AG10803 (cell line): ENCODE measurements around the gene GRK2.

ENCODE experiments used
- DNase-seq: peaks from one replicate; pipeline ENCODE4 v3.0.0; 2010; ENCODE audit warnings: low read depth
- H3K4me3 ChIP-seq: 2 replicates; pipeline ENCODE4 v1.5.1; 2011; ENCODE audit warnings: mild to moderate bottlenecking, low read length, control low read depth
- TF ChIP-seq, protein P1 (sequence below): conservative IDR thresholded peaks from 2 replicates; pipeline ENCODE4 v1.5.1; 2011; ENCODE audit warnings: mild to moderate bottlenecking, low read length, control low read depth, inconsistent platforms

Gene GRK2

DNA sequence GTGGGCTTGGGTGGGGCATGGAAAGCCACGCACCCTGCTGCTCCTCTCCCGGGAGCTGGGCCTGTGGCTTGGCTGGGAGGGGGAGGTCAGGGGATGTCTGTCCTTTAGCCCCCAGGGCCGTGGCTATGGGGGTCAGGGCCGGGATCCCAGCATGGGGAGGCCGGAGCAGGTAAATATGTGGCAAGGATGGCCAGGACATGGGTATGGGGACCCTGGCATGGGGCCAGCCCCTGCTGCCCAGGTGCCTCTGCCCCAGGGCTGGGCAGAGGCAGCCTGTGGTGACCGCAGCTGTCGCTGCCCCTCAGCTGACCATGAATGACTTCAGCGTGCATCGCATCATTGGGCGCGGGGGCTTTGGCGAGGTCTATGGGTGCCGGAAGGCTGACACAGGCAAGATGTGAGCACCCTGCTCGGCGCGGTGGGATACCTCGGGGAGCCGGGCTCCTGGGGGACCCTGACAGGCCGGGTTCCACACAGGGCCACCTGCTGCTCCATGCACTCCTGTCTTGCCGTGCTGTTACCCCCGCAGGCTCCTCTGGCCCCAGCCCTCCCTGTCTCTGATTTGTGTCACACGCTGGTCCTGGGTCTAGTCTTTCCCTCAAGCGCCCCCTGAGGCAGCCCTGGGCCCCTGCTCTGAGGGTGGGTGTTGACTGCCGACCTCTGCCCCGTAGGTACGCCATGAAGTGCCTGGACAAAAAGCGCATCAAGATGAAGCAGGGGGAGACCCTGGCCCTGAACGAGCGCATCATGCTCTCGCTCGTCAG lies 14.7 kb downstream of the GRK2 start:
- TF ChIP-seq, protein P1, sequence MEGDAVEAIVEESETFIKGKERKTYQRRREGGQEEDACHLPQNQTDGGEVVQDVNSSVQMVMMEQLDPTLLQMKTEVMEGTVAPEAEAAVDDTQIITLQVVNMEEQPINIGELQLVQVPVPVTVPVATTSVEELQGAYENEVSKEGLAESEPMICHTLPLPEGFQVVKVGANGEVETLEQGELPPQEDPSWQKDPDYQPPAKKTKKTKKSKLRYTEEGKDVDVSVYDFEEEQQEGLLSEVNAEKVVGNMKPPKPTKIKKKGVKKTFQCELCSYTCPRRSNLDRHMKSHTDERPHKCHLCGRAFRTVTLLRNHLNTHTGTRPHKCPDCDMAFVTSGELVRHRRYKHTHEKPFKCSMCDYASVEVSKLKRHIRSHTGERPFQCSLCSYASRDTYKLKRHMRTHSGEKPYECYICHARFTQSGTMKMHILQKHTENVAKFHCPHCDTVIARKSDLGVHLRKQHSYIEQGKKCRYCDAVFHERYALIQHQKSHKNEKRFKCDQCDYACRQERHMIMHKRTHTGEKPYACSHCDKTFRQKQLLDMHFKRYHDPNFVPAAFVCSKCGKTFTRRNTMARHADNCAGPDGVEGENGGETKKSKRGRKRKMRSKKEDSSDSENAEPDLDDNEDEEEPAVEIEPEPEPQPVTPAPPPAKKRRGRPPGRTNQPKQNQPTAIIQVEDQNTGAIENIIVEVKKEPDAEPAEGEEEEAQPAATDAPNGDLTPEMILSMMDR = no peak
- no peak overlapping the region for H3K4me3 ChIP-seq
- no peak for DNase-seq

DNA sequence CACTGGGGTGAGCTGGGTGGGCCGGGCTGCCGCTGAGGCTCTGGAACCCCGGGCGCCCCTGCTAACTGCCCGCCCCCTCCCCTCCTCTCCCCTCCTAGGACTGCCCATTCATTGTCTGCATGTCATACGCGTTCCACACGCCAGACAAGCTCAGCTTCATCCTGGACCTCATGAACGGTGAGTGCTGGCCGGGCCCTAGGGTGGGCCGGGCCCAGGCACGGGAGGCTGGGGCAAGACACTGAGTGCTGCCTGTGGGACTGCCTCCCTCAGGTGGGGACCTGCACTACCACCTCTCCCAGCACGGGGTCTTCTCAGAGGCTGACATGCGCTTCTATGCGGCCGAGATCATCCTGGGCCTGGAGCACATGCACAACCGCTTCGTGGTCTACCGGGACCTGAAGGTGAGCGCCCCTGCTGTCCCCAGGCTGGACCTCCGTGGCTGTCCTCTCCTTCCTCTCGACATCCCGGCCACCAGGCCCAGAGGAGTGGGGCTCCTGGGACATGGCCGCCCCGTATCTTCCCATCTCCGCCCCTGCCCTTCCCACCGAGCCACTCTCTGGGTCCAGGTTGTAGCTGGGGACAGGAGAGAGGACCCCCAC lies 15.4 kb downstream of the GRK2 start:
- TF ChIP-seq, protein P1 = no peak
- DNase-seq = no peak
- no peak overlapping the region for H3K4me3 ChIP-seq

DNA sequence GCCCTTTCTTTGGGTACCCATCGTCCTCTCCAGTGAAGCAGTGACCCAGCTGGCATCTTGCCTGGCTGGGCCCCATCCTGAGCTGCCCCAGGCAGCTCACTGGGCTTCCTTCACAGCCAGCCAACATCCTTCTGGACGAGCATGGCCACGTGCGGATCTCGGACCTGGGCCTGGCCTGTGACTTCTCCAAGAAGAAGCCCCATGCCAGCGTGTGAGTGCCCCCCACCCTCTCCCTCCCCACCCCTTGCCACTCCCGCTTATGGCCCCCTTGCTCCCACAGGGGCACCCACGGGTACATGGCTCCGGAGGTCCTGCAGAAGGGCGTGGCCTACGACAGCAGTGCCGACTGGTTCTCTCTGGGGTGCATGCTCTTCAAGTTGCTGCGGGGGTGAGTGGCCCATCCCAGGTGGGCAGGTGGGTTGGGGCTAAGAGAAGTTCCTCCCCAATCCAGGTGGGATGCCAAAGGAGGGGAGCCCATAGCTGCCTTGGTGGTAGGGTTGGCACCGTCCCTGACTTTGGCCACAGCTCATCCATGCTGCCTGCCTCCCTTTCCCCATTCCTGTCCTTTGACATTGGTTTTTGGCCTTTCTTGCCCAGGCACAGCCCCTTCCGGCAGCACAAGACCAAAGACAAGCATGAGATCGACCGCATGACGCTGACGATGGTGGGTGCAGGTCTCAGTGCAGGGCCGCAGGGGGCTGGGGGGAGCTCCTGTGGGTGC lies 16.0 kb downstream of the GRK2 start:
- TF ChIP-seq, protein P1 = no peak
- no peak for DNase-seq
- no peak overlapping the region for H3K4me3 ChIP-seq

DNA sequence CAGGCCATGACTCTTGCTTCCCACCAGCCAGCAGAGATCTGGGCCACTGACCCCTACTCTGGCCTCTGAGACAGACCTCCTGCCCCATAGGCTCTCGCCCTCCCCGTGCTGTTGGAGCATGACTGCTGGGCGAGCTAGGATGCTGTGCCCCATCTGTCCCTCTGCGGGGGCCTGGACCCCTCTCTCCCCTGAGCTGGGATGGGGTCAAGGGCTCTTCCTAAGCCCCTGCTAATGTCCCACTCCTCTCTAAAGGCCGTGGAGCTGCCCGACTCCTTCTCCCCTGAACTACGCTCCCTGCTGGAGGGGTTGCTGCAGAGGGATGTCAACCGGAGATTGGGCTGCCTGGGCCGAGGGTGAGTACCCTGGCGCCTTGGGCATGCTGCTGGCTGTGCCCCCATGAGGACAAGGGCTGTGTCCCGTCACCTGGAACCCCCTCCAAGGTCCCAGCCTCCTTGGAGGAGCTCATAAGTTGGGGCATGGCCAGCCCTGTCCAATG lies 16.7 kb downstream of the GRK2 start:
- H3K4me3 ChIP-seq = no peak overlapping the region
- TF ChIP-seq, protein P1 = no peak
- DNase-seq = no peak

DNA sequence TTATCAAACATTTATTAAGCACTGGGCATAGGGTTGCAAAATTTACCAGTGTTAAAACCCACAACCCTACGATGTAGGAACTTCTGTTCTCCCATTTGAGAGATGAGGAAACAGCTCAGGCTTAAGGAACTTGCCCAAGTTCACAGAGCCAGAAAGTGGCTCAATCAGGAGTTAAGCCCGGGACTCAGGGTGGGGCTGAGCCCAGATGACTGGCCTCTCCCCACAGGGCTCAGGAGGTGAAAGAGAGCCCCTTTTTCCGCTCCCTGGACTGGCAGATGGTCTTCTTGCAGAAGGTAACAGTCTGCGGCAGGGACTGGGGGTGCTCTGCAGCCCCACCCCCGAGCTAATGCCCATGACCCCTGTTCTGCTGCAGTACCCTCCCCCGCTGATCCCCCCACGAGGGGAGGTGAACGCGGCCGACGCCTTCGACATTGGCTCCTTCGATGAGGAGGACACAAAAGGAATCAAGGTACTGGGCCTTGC lies 17.2 kb downstream of the GRK2 start:
- TF ChIP-seq, protein P1 = no peak
- DNase-seq = no peak
- no peak overlapping the region for H3K4me3 ChIP-seq

DNA sequence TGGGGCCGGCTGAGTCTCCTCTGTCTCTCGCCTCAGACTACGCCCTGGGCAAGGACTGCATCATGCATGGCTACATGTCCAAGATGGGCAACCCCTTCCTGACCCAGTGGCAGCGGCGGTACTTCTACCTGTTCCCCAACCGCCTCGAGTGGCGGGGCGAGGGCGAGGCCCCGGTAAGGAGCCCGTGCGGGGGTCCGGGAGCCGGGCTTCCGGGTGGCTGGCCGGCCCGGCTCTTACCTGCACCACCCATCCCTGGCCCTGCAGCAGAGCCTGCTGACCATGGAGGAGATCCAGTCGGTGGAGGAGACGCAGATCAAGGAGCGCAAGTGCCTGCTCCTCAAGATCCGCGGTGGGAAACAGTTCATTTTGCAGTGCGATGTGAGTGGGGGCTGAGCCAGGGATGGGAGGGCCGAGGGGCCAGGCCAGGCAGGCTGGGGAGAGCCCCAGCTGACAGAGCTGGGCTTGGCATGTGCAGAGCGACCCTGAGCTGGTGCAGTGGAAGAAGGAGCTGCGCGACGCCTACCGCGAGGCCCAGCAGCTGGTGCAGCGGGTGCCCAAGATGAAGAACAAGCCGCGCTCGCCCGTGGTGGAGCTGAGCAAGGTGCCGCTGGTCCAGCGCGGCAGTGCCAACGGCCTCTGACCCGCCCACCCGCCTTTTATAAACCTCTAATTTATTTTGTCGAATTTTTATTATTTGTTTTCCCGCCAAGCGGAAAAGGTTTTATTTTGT lies 18.7 kb downstream of the GRK2 start:
- TF ChIP-seq, protein P1 = no peak
- no peak for DNase-seq
- no peak overlapping the region for H3K4me3 ChIP-seq
